Measurements from ENCODE around the gene PRKD3. TPM values are rescaled to one million over a fixed set of nuclear protein-coding genes. Genes with fewer than 3 reads are reported as not detected.

PRKD3 gene
- total RNA-seq, 1 donor from 2014 or later, result 38.8 TPM

- intact Hi-C loops (cut with DNase I), result no loop called here
- Histone ChIP-seq H3K27me3 (no peaks in the 10 kb centered on the region), H3K36me3 (peaks cover 0 to 20% of the 10 kb centered on the region in 2 donors), H3K9me3 (no peaks in the 10 kb centered on the region), H3K4me1 (no peaks in the 10 kb centered on the region), H3K4me3 (no peak overlapping the region), H3K27ac (no peak overlapping the region)
- no peak for DNase-seq (ENCODE audit: extremely low spot score in 2 of 2)
- TF ChIP-seq POLR2AphosphoS5 (IDR thresholded peaks at IDR 0.05; ENCODE audit: insufficient read depth in 1 of 2, low read depth in 1 of 2), result no peak
- no peak for TF ChIP-seq POLR2A (IDR thresholded peaks at IDR 0.05)
- TF ChIP-seq CTCF (IDR thresholded peaks at IDR 0.05), result no peak
These were observed 40.3 kb downstream of the PRKD3 start for GRCh38 chr2:37284381-37284780.

- H3K4me1 ChIP-seq, result no peaks in the 10 kb centered on the region
- intact Hi-C loops (cut with DNase I), result no loop called here
- H3K9me3 ChIP-seq, result no peaks in the 10 kb centered on the region
- peaks cover 0 to 25% of the 10 kb centered on the region in 2 donors for H3K36me3 ChIP-seq
- DNase-seq (ENCODE audit: extremely low spot score in 2 of 2), result no peak
- H3K27ac ChIP-seq, result no peak overlapping the region
- no peak overlapping the region for H3K4me3 ChIP-seq
- TF ChIP-seq POLR2AphosphoS5 (IDR thresholded peaks at IDR 0.05; ENCODE audit: insufficient read depth in 1 of 2, low read depth in 1 of 2) (no peak), CTCF (IDR thresholded peaks at IDR 0.05) (no peak), POLR2A (IDR thresholded peaks at IDR 0.05) (no peak)
- H3K27me3 ChIP-seq, result no peaks in the 10 kb centered on the region
These were observed 41.4 kb downstream of the PRKD3 start for GRCh38 chr2:37283207-37283606.

GRCh38 chr2:37282746-37283145 lies 41.9 kb downstream of the PRKD3 start:
- DNase-seq (ENCODE audit: extremely low spot score in 2 of 2), result no peak
- Histone ChIP-seq H3K4me1 (no peaks in the 10 kb centered on the region), H3K27me3 (no peaks in the 10 kb centered on the region), H3K9me3 (no peaks in the 10 kb centered on the region), H3K4me3 (no peak overlapping the region), H3K36me3 (peaks cover 0 to 26% of the 10 kb centered on the region in 2 donors), H3K27ac (no peak overlapping the region)
- intact Hi-C loops (cut with DNase I), result no loop called here
- no peak for TF ChIP-seq POLR2AphosphoS5 (IDR thresholded peaks at IDR 0.05; ENCODE audit: insufficient read depth in 1 of 2, low read depth in 1 of 2)
- no peak for TF ChIP-seq CTCF (IDR thresholded peaks at IDR 0.05)
- TF ChIP-seq POLR2A (IDR thresholded peaks at IDR 0.05), result no peak

- intact Hi-C loops (cut with DNase I), result no loop called here
- Histone ChIP-seq H3K27ac (no peak overlapping the region), H3K36me3 (peaks cover 0 to 26% of the 10 kb centered on the region in 2 donors), H3K4me3 (no peak overlapping the region), H3K9me3 (no peaks in the 10 kb centered on the region), H3K27me3 (no peaks in the 10 kb centered on the region), H3K4me1 (no peaks in the 10 kb centered on the region)
- DNase-seq (ENCODE audit: extremely low spot score in 2 of 2), result no peak
- TF ChIP-seq CTCF (IDR thresholded peaks at IDR 0.05) (no peak), POLR2AphosphoS5 (IDR thresholded peaks at IDR 0.05; ENCODE audit: insufficient read depth in 1 of 2, low read depth in 1 of 2) (no peak), POLR2A (IDR thresholded peaks at IDR 0.05) (no peak)
These were observed 42.7 kb downstream of the PRKD3 start for GRCh38 chr2:37281916-37282315.

- H3K4me1 ChIP-seq, result no peaks in the 10 kb centered on the region
- H3K9me3 ChIP-seq, result no peaks in the 10 kb centered on the region
- intact Hi-C loops (cut with DNase I), result no loop called here
- no peak for TF ChIP-seq POLR2AphosphoS5 (IDR thresholded peaks at IDR 0.05; ENCODE audit: insufficient read depth in 1 of 2, low read depth in 1 of 2)
- no peak for TF ChIP-seq CTCF (IDR thresholded peaks at IDR 0.05)
- no peak overlapping the region for H3K4me3 ChIP-seq
- H3K36me3 ChIP-seq, result peaks cover 0 to 40% of the 10 kb centered on the region in 2 donors
- H3K27ac ChIP-seq, result no peak overlapping the region
- no peak for DNase-seq (ENCODE audit: extremely low spot score in 2 of 2)
- no peaks in the 10 kb centered on the region for H3K27me3 ChIP-seq
These were observed 48.3 kb downstream of the PRKD3 start for GRCh38 chr2:37276291-37276690.

Small RNAs within 50 kb of the gene (small RNA-seq; reads per million reads assigned to genes)
- gene RNU6-939P, result not detected

Other genes with a start within 250 kb of the PRKD3 start
- gene HEATR5B, start 240.5 kb downstream of the PRKD3 start, total RNA-seq, result 38.3 TPM
- gene GPATCH11, start 240.3 kb downstream of the PRKD3 start, total RNA-seq, result 6.1 TPM
- gene EIF2AK2, start 167.9 kb downstream of the PRKD3 start, total RNA-seq, result 15.2 TPM
- not detected for gene SULT6B1, start 136.2 kb downstream of the PRKD3 start, total RNA-seq
- gene CEBPZOS, start 128.3 kb downstream of the PRKD3 start, total RNA-seq, result 23.6 TPM
- gene CEBPZ, start 93.2 kb downstream of the PRKD3 start, total RNA-seq, result 27.0 TPM
- gene NDUFAF7, start 93.2 kb downstream of the PRKD3 start, total RNA-seq, result 18.4 TPM
- gene QPCT, start 19.8 kb upstream of the PRKD3 start, total RNA-seq, result 6.9 TPM

All from vagina (tissue), 2 donors.